Loucy (cell line): ENCODE results near the gene ABCC9.

Experiments
- EZH2phosphoT487 ChIP-seq: fragments of 200-600 bp; IDR thresholded peaks from 2 replicates; pipeline ENCODE4 v1.6.1; 2018; ENCODE audit warnings: antibody characterized with exemption, mild to moderate bottlenecking, moderate library complexity, borderline replicate concordance
- TF ChIP-seq, protein P1 (sequence below): fragments of 200-600 bp; sonication (generic); conservative IDR thresholded peaks from 2 replicates; pipeline ENCODE4 v1.5.1; 2014; ENCODE audit warnings: mild to moderate bottlenecking, antibody characterized with exemption, low read length

DNA sequence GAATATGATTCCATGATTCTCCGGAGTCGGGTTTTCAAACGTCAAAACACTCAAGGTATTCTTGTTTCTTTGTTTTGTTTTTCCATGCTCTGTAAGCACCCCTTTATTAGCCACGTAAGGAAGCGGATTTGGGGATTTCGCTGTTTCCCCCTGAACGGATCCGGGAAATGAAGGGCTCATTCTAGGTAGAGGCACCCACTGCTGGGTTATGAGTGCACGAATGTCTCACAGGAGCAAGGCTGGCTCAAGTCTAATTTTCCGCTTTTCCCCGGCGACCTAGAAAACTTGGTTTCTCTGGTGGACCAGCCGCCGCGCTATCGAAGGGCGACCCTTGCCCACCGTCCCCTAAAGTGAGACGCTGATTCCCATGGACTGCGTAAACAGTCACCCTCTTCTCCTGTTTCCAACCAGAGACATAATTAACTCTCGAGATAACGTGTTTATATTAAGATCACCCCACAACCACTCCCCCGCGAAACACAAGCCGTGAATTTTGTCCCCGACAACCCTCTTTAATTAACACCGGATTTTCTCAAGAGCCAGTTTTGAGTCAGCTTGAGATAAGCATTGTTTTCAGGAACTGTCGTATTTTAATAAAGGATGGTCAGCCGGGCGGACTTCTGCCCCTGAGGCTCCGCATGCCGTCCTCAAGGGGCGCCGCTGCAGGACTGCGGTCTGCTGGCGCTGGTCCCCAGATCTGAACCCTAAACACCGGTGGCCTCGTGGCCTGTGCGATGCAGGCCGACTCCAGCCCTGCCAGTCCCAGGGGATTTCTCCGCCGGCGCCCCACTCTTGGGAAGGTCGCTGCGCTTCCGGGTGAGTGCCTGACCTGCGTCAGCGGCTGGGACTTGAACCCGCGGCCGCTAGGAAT, 515 bp upstream of the ABCC9 start:
- TF ChIP-seq, protein P1, sequence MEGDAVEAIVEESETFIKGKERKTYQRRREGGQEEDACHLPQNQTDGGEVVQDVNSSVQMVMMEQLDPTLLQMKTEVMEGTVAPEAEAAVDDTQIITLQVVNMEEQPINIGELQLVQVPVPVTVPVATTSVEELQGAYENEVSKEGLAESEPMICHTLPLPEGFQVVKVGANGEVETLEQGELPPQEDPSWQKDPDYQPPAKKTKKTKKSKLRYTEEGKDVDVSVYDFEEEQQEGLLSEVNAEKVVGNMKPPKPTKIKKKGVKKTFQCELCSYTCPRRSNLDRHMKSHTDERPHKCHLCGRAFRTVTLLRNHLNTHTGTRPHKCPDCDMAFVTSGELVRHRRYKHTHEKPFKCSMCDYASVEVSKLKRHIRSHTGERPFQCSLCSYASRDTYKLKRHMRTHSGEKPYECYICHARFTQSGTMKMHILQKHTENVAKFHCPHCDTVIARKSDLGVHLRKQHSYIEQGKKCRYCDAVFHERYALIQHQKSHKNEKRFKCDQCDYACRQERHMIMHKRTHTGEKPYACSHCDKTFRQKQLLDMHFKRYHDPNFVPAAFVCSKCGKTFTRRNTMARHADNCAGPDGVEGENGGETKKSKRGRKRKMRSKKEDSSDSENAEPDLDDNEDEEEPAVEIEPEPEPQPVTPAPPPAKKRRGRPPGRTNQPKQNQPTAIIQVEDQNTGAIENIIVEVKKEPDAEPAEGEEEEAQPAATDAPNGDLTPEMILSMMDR = no peak
- TF ChIP-seq EZH2phosphoT487 = no peak
